Measurements from ENCODE around the gene WFDC11.

Gene WFDC11

GRCh38 chr20:45621593-45621992, 48.4 kb downstream of the WFDC11 start (continued):
- TF ChIP-seq ZNF518A (tag by site-specific recombination; conservative IDR thresholded peaks at IDR 0.05; ENCODE audit: low read depth) (no peak), ZNF707 (tag by site-specific recombination; IDR thresholded peaks at IDR 0.05) (no peak), KLF1 (tag by site-specific recombination; IDR thresholded peaks at IDR 0.05) (no peak), ZNF114 (tag by site-specific recombination; IDR thresholded peaks at IDR 0.05) (no peak), ZNF843 (tag by site-specific recombination; IDR thresholded peaks at IDR 0.05) (no peak), ZNF148 (tag by site-specific recombination; IDR thresholded peaks at IDR 0.05; ENCODE audit: borderline replicate concordance) (no peak), PATZ1 (tag by site-specific recombination; IDR thresholded peaks at IDR 0.05) (no peak)

DNA sequence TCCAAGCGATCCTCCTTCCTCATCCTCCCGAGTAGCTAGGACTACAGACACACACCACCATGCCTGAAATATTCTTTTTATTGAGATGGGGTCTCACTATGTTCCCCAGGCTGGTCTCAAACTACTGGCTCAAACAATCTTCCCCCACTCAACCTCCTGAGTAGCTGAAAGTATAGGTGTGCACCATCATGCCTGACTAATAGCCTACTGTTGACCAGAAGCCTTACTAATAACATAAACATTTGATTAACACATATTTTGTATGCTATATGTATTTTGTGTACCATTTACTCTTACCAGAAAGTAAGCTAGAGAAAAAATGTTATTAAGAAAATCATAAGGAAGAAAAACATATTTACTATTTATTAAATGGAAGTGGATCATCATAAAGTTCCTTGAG, 52.4 kb downstream of the WFDC11 start:
- TF ChIP-seq ZBTB8A (tag by site-specific recombination; IDR thresholded peaks at IDR 0.05): no peak
- TF ChIP-seq KLF10 (tag by site-specific recombination; IDR thresholded peaks at IDR 0.05): no peak
- Histone ChIP-seq H3K4me1 (ENCODE audit: control insufficient read depth, insufficient read depth, low read length) (no peaks in the 10 kb centered on the region), H3K27ac (ENCODE audit: extremely low read depth, low read depth, low read length) (no peak overlapping the region), H3K36me3 (ENCODE audit: control insufficient read depth in 2 of 2, insufficient read depth in 1 of 2, low read length in 2 of 2) (no peaks in the 10 kb centered on the region), H3K4me3 (ENCODE audit: low read depth, low read length) (no peak overlapping the region), H3K9me3 (ENCODE audit: control insufficient read depth, insufficient read depth, low read depth, low read length) (no peaks in the 10 kb centered on the region)
- ChIA-PET POLR2A (no interaction called here), CTCF (interaction anchor here (0.8 to 1.2 kb wide), 3 partner anchors 12 to 153 kb away, joined by 3 to 8 read pairs (median 3); partner anchors contain the start of gene WFDC10A)

- Histone ChIP-seq H3K4me3 (ENCODE audit: low read depth, low read length) (no peak overlapping the region), H3K27ac (ENCODE audit: extremely low read depth, low read depth, low read length) (no peak overlapping the region), H3K9me3 (ENCODE audit: control insufficient read depth, insufficient read depth, low read depth, low read length) (no peaks in the 10 kb centered on the region), H3K36me3 (ENCODE audit: control insufficient read depth in 2 of 2, insufficient read depth in 1 of 2, low read length in 2 of 2) (no peaks in the 10 kb centered on the region), H3K4me1 (ENCODE audit: control insufficient read depth, insufficient read depth, low read length) (no peaks in the 10 kb centered on the region)
- no peak for TF ChIP-seq ZBTB44 (tag by site-specific recombination; IDR thresholded peaks at IDR 0.05)
- no peak for TF ChIP-seq ZFP3 (tag by site-specific recombination; IDR thresholded peaks at IDR 0.05; ENCODE audit: low read depth)
- TF ChIP-seq, protein P1, sequence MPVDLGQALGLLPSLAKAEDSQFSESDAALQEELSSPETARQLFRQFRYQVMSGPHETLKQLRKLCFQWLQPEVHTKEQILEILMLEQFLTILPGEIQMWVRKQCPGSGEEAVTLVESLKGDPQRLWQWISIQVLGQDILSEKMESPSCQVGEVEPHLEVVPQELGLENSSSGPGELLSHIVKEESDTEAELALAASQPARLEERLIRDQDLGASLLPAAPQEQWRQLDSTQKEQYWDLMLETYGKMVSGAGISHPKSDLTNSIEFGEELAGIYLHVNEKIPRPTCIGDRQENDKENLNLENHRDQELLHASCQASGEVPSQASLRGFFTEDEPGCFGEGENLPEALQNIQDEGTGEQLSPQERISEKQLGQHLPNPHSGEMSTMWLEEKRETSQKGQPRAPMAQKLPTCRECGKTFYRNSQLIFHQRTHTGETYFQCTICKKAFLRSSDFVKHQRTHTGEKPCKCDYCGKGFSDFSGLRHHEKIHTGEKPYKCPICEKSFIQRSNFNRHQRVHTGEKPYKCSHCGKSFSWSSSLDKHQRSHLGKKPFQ (tag by site-specific recombination; IDR thresholded peaks at IDR 0.05): no peak
- TF ChIP-seq ZBTB17 (tag by site-specific recombination; IDR thresholded peaks at IDR 0.05): no peak
- no peak for TF ChIP-seq ZNF148 (tag by site-specific recombination; IDR thresholded peaks at IDR 0.05; ENCODE audit: borderline replicate concordance)
- CTCF ChIA-PET: interaction anchor here (0.7 kb wide), 1 partner anchor 106 kb away, joined by 5 read pairs; no protein-coding TSS in a partner anchor
- POLR2A ChIA-PET: no interaction called here
Observed at GRCh38 chr20:45612314-45612713, 57.7 kb downstream of the WFDC11 start.

Measured in HEK293 (cell line).